Stimulated activated CD4-positive, alpha-beta T cell treated with anti-CD3 and anti-CD28 coated beads, Interleukin-1b, Interleukin-23, amount 100 ng/mL, for 24 hours (primary cell): Measurements from ENCODE around the gene SPTLC2.

Experiments
- DNase-seq, 4 experiments: peaks; one replicate each; pipeline ENCODE4 v3.0.0-alpha.2; 2020; ENCODE audit warnings: low read depth in 4 of 4, low spot score in 1 of 4

SPTLC2 gene

GRCh38 chr14:77474479-77475177, 141.8 kb downstream of the SPTLC2 start:
- no peak for DNase-seq

- no peak for DNase-seq
Measured at GRCh38 chr14:77473921-77474320, 142.5 kb downstream of the SPTLC2 start.

DNA sequence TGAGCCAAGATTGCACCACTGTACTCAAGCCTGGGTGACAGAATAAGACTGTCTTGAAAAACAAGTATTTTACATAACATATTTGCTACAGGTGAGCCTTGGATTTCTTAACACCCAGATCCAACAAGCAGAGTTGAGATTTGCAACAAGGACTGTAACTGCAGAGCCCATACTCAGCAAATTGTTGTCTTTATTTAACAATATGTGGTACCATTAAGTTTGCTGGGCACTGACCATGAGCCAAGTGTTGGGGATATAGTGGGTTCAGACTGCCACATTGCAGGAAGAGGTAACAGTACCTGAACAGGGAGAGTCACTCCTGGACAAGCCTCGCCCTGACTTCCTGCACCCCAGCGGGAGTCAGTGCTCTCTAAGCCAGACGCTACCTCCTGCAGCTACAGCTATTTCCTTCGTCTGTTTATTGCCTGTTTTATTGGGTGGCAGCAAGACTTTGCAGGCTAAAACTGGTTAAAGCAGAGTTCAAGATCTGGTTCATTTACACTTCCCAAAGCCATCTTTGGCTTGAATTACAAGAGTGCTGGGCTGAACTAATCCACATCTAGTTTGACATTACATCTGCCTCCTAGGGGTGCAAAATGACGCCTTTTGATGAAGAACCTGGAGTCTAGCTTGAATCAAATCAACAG, 146.1 kb downstream of the SPTLC2 start:
- DNase-seq, result no peak

GRCh38 chr14:77469539-77469938, 146.9 kb downstream of the SPTLC2 start:
- no peak for DNase-seq

DNA sequence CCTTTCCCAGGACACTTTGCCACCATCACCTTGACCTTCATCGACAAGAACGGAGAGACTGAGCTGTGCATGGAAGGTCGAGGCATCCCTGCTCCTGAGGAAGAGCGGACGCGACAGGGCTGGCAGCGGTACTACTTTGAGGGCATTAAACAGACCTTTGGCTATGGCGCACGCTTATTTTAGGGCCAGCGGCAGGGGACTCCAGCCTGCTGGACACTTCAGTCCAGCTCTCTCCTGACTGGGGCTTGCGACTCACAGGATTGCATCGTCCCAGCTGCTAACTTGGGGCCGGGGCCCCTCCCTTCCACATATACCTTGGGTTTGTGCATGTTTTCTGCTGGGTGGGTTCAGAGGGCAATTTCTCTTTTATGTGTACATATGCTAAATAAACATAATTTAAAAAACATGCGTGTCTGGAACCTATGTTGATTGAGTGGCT, 147.4 kb downstream of the SPTLC2 start:
- DNase-seq, result no peak

DNA sequence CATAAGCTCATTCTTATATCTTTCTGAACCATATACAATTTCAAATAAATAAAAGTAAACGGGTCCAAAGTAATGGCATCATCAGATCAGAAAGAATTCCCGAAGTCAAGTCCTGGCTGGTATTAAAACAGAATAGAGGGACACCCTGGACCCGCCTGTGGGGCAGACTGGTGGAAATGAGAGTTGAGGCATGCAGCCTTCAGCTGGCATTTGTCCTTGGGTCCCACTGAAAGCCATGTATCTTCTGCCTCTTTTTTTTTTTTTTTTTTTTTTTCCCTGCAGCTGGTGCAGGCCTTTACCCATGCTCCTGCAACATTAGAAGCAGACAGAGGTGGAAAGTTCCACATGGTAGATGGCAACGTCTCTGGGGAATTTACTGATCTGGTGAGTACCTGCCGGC, 148.6 kb downstream of the SPTLC2 start:
- no peak for DNase-seq

DNA sequence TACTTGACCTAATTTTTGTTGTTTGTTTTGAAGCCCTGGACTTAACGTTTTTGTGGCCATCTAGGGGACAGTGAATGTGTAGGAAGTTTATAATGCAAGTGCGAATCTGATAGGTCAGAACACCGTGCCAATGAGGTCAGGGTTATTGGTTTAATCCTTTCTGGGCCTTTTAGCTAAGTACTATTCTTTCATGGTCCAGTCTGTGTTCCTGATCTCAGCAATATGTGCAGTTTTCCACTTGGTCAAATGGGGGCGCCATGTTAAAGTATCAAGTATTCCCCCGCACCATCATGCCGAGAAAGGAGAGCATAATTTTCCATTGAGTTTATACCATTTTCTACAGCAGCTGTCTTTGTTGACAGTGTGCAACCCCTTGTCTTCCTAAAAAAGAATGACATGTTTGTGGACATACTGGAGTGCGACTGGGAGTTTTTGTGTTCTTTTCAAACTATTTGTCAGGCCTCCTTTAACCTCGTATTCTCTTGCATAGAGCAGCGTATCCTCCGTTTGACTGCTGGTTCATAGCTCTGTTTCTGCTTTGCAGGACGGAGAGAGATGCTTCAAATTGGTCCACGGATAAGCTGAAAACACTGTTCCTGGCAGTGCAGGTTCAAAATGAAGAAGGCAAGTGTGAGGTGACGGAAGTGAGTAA, 157.2 kb downstream of the SPTLC2 start:
- DNase-seq, result peak; percentile 38 to 53 (median 42)

DNA sequence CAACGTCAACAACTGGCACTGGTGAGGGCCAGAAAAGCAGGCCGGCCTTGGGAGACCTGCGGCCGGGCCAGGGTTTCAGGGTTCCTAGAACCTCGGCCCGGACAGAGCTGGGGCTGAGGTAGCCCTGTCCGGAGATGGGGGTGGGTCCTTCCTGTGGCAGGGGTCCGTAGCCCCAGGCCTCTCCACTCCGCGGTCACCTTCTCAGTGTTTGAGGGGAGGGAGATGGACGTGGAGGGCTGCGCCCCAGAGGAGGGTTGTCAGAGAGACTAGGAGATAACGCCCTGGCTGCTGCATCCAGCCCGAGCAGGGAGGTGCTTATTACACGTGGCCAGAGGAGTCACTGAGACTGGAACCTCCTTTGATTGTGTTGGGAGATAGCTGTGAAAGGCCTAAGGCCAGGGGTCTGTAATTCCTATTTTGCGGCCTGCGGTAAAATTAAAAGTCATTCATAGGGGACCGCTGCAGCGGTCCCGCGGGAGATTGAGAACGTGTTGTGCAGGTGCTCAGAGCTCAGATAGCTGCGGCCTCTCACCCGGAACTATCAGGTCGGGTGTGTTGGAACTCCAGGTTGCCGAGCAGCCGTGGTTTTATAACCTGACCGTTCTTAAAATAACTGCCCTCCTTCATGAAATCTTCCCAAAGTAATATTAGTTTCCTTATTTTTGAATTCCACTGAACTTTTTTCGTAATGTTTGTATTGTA, 158.0 kb downstream of the SPTLC2 start:
- peak in 2 of 4 experiments; percentile 13 to 14 for DNase-seq

- DNase-seq, result peak; percentile 63 to 90 (median 80)
Measured at GRCh38 chr14:77457522-77458248, 158.8 kb downstream of the SPTLC2 start, which contains the start of the genes AHSA1 and VIPAS39. Gene AHSA1 (plus strand): TSS chr14:77458093. CDS start chr14:77458190, 97 bp downstream. Gene VIPAS39 (minus strand): TSS chr14:77457601. CDS start chr14:77454102, 3,499 bp downstream.

DNA sequence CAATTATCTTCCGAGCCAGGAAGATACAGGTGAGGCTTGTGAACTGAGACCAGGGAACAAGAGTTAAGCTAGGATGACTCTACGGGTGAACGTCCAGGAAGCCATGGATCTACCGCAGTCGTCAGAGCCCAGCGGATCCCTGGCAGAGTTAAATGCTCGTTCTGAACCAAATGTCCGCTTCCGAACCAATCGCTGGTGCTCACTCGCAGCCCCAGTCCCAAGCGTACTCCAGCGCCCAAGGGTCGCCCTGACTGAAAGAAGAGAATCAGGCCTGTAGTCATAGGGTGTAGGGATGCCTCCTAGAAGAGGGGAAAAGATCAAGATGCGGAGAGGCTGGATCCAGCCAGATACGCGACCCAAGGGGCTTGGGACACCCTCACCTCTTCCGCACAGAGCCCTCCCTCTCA, 159.3 kb downstream of the SPTLC2 start:
- DNase-seq, result no peak
